OCI-LY1 (cell line): Measurements from ENCODE around the gene PIK3R5.

ENCODE experiments used
- H2AFZ ChIP-seq: fragments of 200-600 bp; sonication (generic), shearing (Covaris generic); 2 replicates; pipeline ENCODE4 v1.6.0; 2014; ENCODE audit warnings: antibody characterized with exemption, mild to moderate bottlenecking, low read length
- H3F3A ChIP-seq: fragments of 200-600 bp; sonication (generic), shearing (Covaris generic); 2 replicates; pipeline ENCODE4 v1.6.0; 2014; ENCODE audit warnings: mild to moderate bottlenecking, antibody characterized with exemption, low read length, moderate library complexity; ENCODE audit not compliant: insufficient read depth
- H3K27ac ChIP-seq: fragments of 200-600 bp; sonication (generic); 2 replicates; pipeline ENCODE4 v1.5.1; 2014; ENCODE audit warnings: low read length, mixed run types, mild to moderate bottlenecking, low read depth; ENCODE audit not compliant: poor library complexity, severe bottlenecking
- H3K27me3 ChIP-seq: fragments of 200-600 bp; sonication (generic); 2 replicates; pipeline ENCODE4 v1.6.0; 2014; ENCODE audit warnings: antibody characterized with exemption, mild to moderate bottlenecking, low read length, moderate library complexity; ENCODE audit not compliant: insufficient read depth
- H3K36me3 ChIP-seq: fragments of 200-600 bp; sonication (generic); 2 replicates; pipeline ENCODE4 v1.6.1; 2014; ENCODE audit warnings: mild to moderate bottlenecking, antibody characterized with exemption, low read length, moderate library complexity, mixed read lengths; ENCODE audit not compliant: insufficient read depth
- H3K4me1 ChIP-seq: fragments of 200-600 bp; sonication (generic); 2 replicates; pipeline ENCODE4 v1.5.1; 2014; ENCODE audit warnings: mild to moderate bottlenecking, low read length, moderate library complexity; ENCODE audit not compliant: insufficient read depth, severe bottlenecking
- H3K4me2 ChIP-seq: fragments of 200-600 bp; sonication (generic), shearing (Covaris generic); 2 replicates; pipeline ENCODE4 v1.6.1; 2014; ENCODE audit warnings: low read length
- H3K4me3 ChIP-seq: fragments of 200-600 bp; sonication (generic); 2 replicates; pipeline ENCODE4 v1.5.1; 2014; ENCODE audit warnings: low read length, low read depth, mild to moderate bottlenecking, mixed read lengths; ENCODE audit not compliant: poor library complexity, severe bottlenecking
- H3K79me2 ChIP-seq: fragments of 200-600 bp; shearing (Covaris generic); 2 replicates; pipeline ENCODE4 v1.6.1; 2016; ENCODE audit warnings: mixed run types, low read length, mixed read lengths; ENCODE audit not compliant: insufficient read depth
- H3K9ac ChIP-seq: fragments of 200-600 bp; sonication (generic), shearing (Covaris generic); 2 replicates; pipeline ENCODE4 v1.6.1; 2014; ENCODE audit warnings: mild to moderate bottlenecking, low read length, mixed read lengths
- H3K9me2 ChIP-seq: fragments of 200-600 bp; sonication (generic), shearing (Covaris generic); 2 replicates; pipeline ENCODE4 v1.6.1; 2014; ENCODE audit warnings: low read depth, mild to moderate bottlenecking, low read length, mixed read lengths
- H3K9me3 ChIP-seq: fragments of 200-600 bp; shearing (Covaris generic); 2 replicates; pipeline ENCODE4 v1.6.1; 2014; ENCODE audit warnings: low read length, mixed read lengths
- H4K20me1 ChIP-seq: fragments of 200-600 bp; sonication (generic), shearing (Covaris generic); 2 replicates; pipeline ENCODE4 v1.6.0; 2016; ENCODE audit warnings: mild to moderate bottlenecking, low read length; ENCODE audit not compliant: insufficient read depth
- CTCF ChIP-seq: fragments of 200-600 bp; sonication (generic), shearing (Covaris generic); IDR thresholded peaks from 2 replicates; pipeline ENCODE4 v1.5.1; 2017; ENCODE audit warnings: mild to moderate bottlenecking, antibody characterized with exemption, low read length, moderate library complexity, mixed read lengths
- EZH2 ChIP-seq: fragments of 200-600 bp; sonication (generic), shearing (Covaris generic); IDR thresholded peaks from 2 replicates; pipeline ENCODE4 v1.8.0; 2017; ENCODE audit warnings: borderline replicate concordance, mixed run types, mild to moderate bottlenecking, antibody characterized with exemption, low read length, moderate library complexity, mixed read lengths

The PIK3R5 gene

DNA sequence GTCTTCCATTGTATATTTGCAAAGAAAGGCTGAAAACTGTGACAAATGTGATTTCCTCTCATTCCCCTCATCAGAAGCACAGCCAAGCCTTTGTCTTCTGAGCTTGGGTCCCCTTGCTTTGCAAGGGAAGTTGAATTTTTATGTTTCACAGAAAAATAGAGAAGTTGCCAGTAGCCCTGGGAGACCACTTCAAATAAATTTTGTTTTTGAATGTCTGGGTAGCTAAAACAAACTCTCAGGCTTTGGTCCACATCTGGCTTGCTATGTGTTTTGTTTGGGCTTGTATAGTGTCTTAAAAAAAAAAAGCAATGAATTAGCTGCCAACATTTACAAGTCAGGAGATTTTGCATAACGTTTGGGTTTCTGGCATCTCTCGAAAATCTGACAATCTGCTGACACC lies 122.2 kb downstream of the PIK3R5 start:
- H3K27me3 ChIP-seq = peaks cover 5% of the 10 kb centered on the region; the same call in 1 of the 2 replicates
- H3F3A ChIP-seq = no peaks in the 10 kb centered on the region
- no peaks in the 10 kb centered on the region for H3K9me2 ChIP-seq
- H3K79me2 ChIP-seq = no peaks in the 10 kb centered on the region
- no peak overlapping the region for H3K27ac ChIP-seq
- H3K4me3 ChIP-seq = no peak overlapping the region
- no peak for TF ChIP-seq EZH2
- no peak for TF ChIP-seq CTCF
- no peaks in the 10 kb centered on the region for H4K20me1 ChIP-seq
- H3K9ac ChIP-seq = no peak overlapping the region
- no peaks in the 10 kb centered on the region for H3K9me3 ChIP-seq
- no peaks in the 10 kb centered on the region for H3K36me3 ChIP-seq
- no peak overlapping the region for H3K4me2 ChIP-seq
- no peak overlapping the region for H2AFZ ChIP-seq
- H3K4me1 ChIP-seq = no peaks in the 10 kb centered on the region

- H3K9me3 ChIP-seq = no peaks in the 10 kb centered on the region
- H4K20me1 ChIP-seq = no peaks in the 10 kb centered on the region
- peaks cover 5% of the 10 kb centered on the region; the same call in 1 of the 2 replicates for H3K27me3 ChIP-seq
- no peaks in the 10 kb centered on the region for H3K4me1 ChIP-seq
- H3F3A ChIP-seq = no peaks in the 10 kb centered on the region
- TF ChIP-seq CTCF (no peak), EZH2 (no peak)
- no peak overlapping the region for H3K4me2 ChIP-seq
- no peak overlapping the region for H3K4me3 ChIP-seq
- no peak overlapping the region for H3K9ac ChIP-seq
- no peak overlapping the region for H2AFZ ChIP-seq
- no peaks in the 10 kb centered on the region for H3K9me2 ChIP-seq
- H3K36me3 ChIP-seq = no peaks in the 10 kb centered on the region
- no peak overlapping the region for H3K27ac ChIP-seq
- H3K79me2 ChIP-seq = no peaks in the 10 kb centered on the region
These were observed 123.7 kb downstream of the PIK3R5 start for GRCh38 chr17:8841844-8842243.

DNA sequence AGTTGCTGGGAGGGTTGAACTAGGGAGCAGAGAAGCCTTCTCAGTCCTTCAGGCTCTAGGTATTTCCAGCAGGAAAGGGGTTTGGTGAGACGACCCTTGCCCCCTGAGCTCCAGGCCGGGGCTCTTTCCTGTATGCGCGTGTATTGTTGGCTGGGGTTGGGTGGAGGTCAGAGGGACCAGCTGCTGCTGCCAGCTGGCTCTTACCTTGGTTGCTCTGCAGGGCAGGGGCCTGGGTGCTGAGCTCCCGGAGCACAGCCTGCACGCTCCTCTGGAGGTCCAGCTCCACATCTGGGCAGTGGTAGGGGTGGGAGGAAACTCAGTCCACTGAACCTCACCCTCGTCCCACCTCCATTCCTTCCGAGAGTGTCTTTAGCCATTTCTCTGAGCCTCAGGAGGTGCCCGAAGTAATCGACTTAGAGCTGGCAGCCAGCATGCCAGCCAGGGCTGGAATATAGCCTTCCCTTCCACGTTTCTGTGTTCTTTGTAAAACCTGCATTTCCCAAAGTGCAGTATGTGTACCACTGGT lies 126.0 kb downstream of the PIK3R5 start:
- TF ChIP-seq CTCF (no peak), EZH2 (no peak)
- Histone ChIP-seq H3K4me2 (no peak overlapping the region), H2AFZ (no peak overlapping the region), H4K20me1 (no peaks in the 10 kb centered on the region), H3K27me3 (peaks cover 5% of the 10 kb centered on the region; the same call in 1 of the 2 replicates), H3K9me2 (no peaks in the 10 kb centered on the region), H3K4me1 (no peaks in the 10 kb centered on the region), H3K79me2 (no peaks in the 10 kb centered on the region), H3K36me3 (no peaks in the 10 kb centered on the region), H3K27ac (no peak overlapping the region), H3K4me3 (no peak overlapping the region), H3F3A (no peaks in the 10 kb centered on the region), H3K9me3 (no peaks in the 10 kb centered on the region), H3K9ac (no peak overlapping the region)
